Measurements from ENCODE around the gene SYNE3.

SYNE3 gene

GRCh38 chr14:95493976-95494375 lies 22.5 kb downstream of the SYNE3 start:
- no peak overlapping the region for H2AFZ ChIP-seq (ENCODE audit: low read depth, low read length, severe bottlenecking)
- H3K27ac ChIP-seq (ENCODE audit: low read depth, low read length): no peak overlapping the region
- no peaks in the 10 kb centered on the region for H3K36me3 ChIP-seq (ENCODE audit: low read length)
- no peaks in the 10 kb centered on the region for H3K9me3 ChIP-seq (ENCODE audit: insufficient read depth, low read length)
- H3K9me2 ChIP-seq (replicated peaks; ENCODE audit: insufficient read depth, low read length): no peaks in the 10 kb centered on the region
- no peaks in the 10 kb centered on the region for H3F3A ChIP-seq (ENCODE audit: insufficient read depth)
- H3K79me2 ChIP-seq (ENCODE audit: insufficient read depth, low read length): no peaks in the 10 kb centered on the region
- H3K27me3 ChIP-seq (ENCODE audit: low read length): no peaks in the 10 kb centered on the region
- H4K20me1 ChIP-seq (ENCODE audit: low read depth, low read length): no peaks in the 10 kb centered on the region
- no peak overlapping the region for H3K9ac ChIP-seq (ENCODE audit: low read length)
- no peak overlapping the region for H3K4me3 ChIP-seq (ENCODE audit: insufficient read depth, low read length, poor library complexity, severe bottlenecking)
- H3K4me2 ChIP-seq (ENCODE audit: low read depth, low read length, poor library complexity, severe bottlenecking): no peak overlapping the region
- TF ChIP-seq CTCF (IDR thresholded peaks at IDR 0.05; ENCODE audit: insufficient read depth, low read length, poor library complexity, severe bottlenecking): no peak
- no peak for TF ChIP-seq EZH2phosphoT487 (conservative IDR thresholded peaks at IDR 0.05; ENCODE audit: low read length)

- no peaks in the 10 kb centered on the region for H3K79me2 ChIP-seq (ENCODE audit: insufficient read depth, low read length)
- no peak overlapping the region for H2AFZ ChIP-seq (ENCODE audit: low read depth, low read length, severe bottlenecking)
- no peak overlapping the region for H3K9ac ChIP-seq (ENCODE audit: low read length)
- H3K4me2 ChIP-seq (ENCODE audit: low read depth, low read length, poor library complexity, severe bottlenecking): no peak overlapping the region
- no peak overlapping the region for H3K4me3 ChIP-seq (ENCODE audit: insufficient read depth, low read length, poor library complexity, severe bottlenecking)
- no peaks in the 10 kb centered on the region for H4K20me1 ChIP-seq (ENCODE audit: low read depth, low read length)
- H3K27me3 ChIP-seq (ENCODE audit: low read length): no peaks in the 10 kb centered on the region
- no peak for TF ChIP-seq EZH2phosphoT487 (conservative IDR thresholded peaks at IDR 0.05; ENCODE audit: low read length)
- no peak for TF ChIP-seq CTCF (IDR thresholded peaks at IDR 0.05; ENCODE audit: insufficient read depth, low read length, poor library complexity, severe bottlenecking)
- no peaks in the 10 kb centered on the region for H3K9me3 ChIP-seq (ENCODE audit: insufficient read depth, low read length)
- H3K36me3 ChIP-seq (ENCODE audit: low read length): no peaks in the 10 kb centered on the region
- no peaks in the 10 kb centered on the region for H3F3A ChIP-seq (ENCODE audit: insufficient read depth)
- H3K9me2 ChIP-seq (replicated peaks; ENCODE audit: insufficient read depth, low read length): no peaks in the 10 kb centered on the region
- H3K27ac ChIP-seq (ENCODE audit: low read depth, low read length): no peak overlapping the region
These were observed 22.9 kb downstream of the SYNE3 start for GRCh38 chr14:95493503-95493902.

GRCh38 chr14:95491936-95492608 lies 24.4 kb downstream of the SYNE3 start:
- H3K27me3 ChIP-seq (ENCODE audit: low read length): no peaks in the 10 kb centered on the region
- no peak overlapping the region for H3K9ac ChIP-seq (ENCODE audit: low read length)
- H3K4me3 ChIP-seq (ENCODE audit: insufficient read depth, low read length, poor library complexity, severe bottlenecking): no peak overlapping the region
- no peaks in the 10 kb centered on the region for H3K9me2 ChIP-seq (replicated peaks; ENCODE audit: insufficient read depth, low read length)
- H4K20me1 ChIP-seq (ENCODE audit: low read depth, low read length): no peaks in the 10 kb centered on the region
- H3K79me2 ChIP-seq (ENCODE audit: insufficient read depth, low read length): no peaks in the 10 kb centered on the region
- no peak overlapping the region for H3K27ac ChIP-seq (ENCODE audit: low read depth, low read length)
- TF ChIP-seq CTCF (IDR thresholded peaks at IDR 0.05; ENCODE audit: insufficient read depth, low read length, poor library complexity, severe bottlenecking): no peak
- no peak for TF ChIP-seq EZH2phosphoT487 (conservative IDR thresholded peaks at IDR 0.05; ENCODE audit: low read length)
- H3K9me3 ChIP-seq (ENCODE audit: insufficient read depth, low read length): no peaks in the 10 kb centered on the region
- H3F3A ChIP-seq (ENCODE audit: insufficient read depth): no peaks in the 10 kb centered on the region
- H2AFZ ChIP-seq (ENCODE audit: low read depth, low read length, severe bottlenecking): no peak overlapping the region
- H3K4me2 ChIP-seq (ENCODE audit: low read depth, low read length, poor library complexity, severe bottlenecking): no peak overlapping the region
- no peaks in the 10 kb centered on the region for H3K36me3 ChIP-seq (ENCODE audit: low read length)

Measured in SU-DHL-6 (cell line).